Activated CD8-positive, alpha-beta memory T cell treated with anti-CD3 and anti-CD28 coated beads, Interleukin-2, amount 10 ng/mL, durations not matched to agents 7 days and 5 days (primary cell): Measurements from ENCODE around the gene SF3B5. TPM values are rescaled to one million over a fixed set of nuclear protein-coding genes. Genes with fewer than 3 reads are reported as not detected.

Experiments
- ATAC-seq: fragments of 150-1000 bp; cut with Tn5 transposase; one replicate; pipeline ENCODE4 v1.10.0; 2021; ENCODE audit warnings: moderate library complexity
- CTCF ChIA-PET: fragments of 350-600 bp; sonication (Branson Sonifier 250); formaldehyde crosslinking; loops from one replicate; lab custom pipeline; 2021; ENCODE audit warnings: antibody characterized with exemption; lab: Charles Lee
- DNase-seq: peaks from one replicate; pipeline ENCODE4 v3.0.0-alpha.2; 2020
- H3K27ac Mint-ChIP-seq: one replicate; pipeline ENCODE4 v1.8.0; 2021; ENCODE audit warnings: mild to moderate bottlenecking, mixed read lengths
- H3K27me3 Mint-ChIP-seq: one replicate; pipeline ENCODE4 v1.8.0; 2021; ENCODE audit warnings: mixed read lengths
- H3K36me3 Mint-ChIP-seq: one replicate; pipeline ENCODE4 v1.8.0; 2021; ENCODE audit warnings: mild to moderate bottlenecking, mixed read lengths
- H3K4me1 Mint-ChIP-seq: one replicate; pipeline ENCODE4 v1.8.0; 2021; ENCODE audit warnings: mixed read lengths
- H3K4me3 Mint-ChIP-seq: one replicate; pipeline ENCODE4 v1.8.0; 2021; ENCODE audit warnings: mild to moderate bottlenecking, moderate library complexity, mixed read lengths
- H3K9me3 Mint-ChIP-seq: one replicate; pipeline ENCODE4 v1.8.0; 2022; ENCODE audit warnings: low read depth, mixed read lengths
- total RNA-seq, 2 experiments: library from RNA; stranded (reverse); gene quantifications; one replicate each; pipeline ENCODE4 v1.2.3, GENCODE V29; 2021

Gene SF3B5
- total RNA-seq, 2 experiments from 2014 or later, result 151 to 176 TPM

- ATAC-seq (no peak), DNase-seq (no peak)
- Mint-ChIP-seq H3K4me1 (peaks cover 31% of the 10 kb centered on the region), H3K4me3 (no peak overlapping the region), H3K9me3 (no peaks in the 10 kb centered on the region), H3K27ac (no peak overlapping the region), H3K27me3 (peaks cover 10% of the 10 kb centered on the region), H3K36me3 (peaks cover 7% of the 10 kb centered on the region)
- CTCF ChIA-PET, result no interaction called here
These were observed 26.6 kb downstream of the SF3B5 start for GRCh38 chr6:144068794-144069193.

GRCh38 chr6:144066741-144067484, 28.5 kb downstream of the SF3B5 start:
- H3K4me3 Mint-ChIP-seq, result no peak overlapping the region
- CTCF ChIA-PET, result interaction anchor here (2.9 kb wide), 1 partner anchor 12 kb away, joined by 14 read pairs; no protein-coding TSS in a partner anchor

GRCh38 chr6:144066255-144066654, 29.1 kb downstream of the SF3B5 start:
- Mint-ChIP-seq H3K4me3 (no peak overlapping the region), H3K27me3 (no peaks in the 10 kb centered on the region), H3K27ac (peak overlapping the region; percentile 35), H3K9me3 (no peaks in the 10 kb centered on the region), H3K4me1 (peaks cover 46% of the 10 kb centered on the region), H3K36me3 (peaks cover 7% of the 10 kb centered on the region)
- no peak for DNase-seq
- CTCF ChIA-PET, result interaction anchor here (2.9 kb wide), 1 partner anchor 12 kb away, joined by 14 read pairs; no protein-coding TSS in a partner anchor
- ATAC-seq, result no peak

More at GRCh38 chr6:144066741-144067484, 28.5 kb downstream of the SF3B5 start:
- Mint-ChIP-seq H3K36me3 (peaks cover 7% of the 10 kb centered on the region), H3K4me1 (peaks cover 44% of the 10 kb centered on the region), H3K9me3 (no peaks in the 10 kb centered on the region), H3K27me3 (peaks cover 5% of the 10 kb centered on the region), H3K27ac (peak overlapping the region; percentile 25)
- DNase-seq (peak; percentile 56), ATAC-seq (no peak)

- peaks cover 7% of the 10 kb centered on the region for H3K36me3 Mint-ChIP-seq
- DNase-seq (no peak), ATAC-seq (no peak)
- H3K4me3 Mint-ChIP-seq, result peak overlapping the region; percentile 86
- peaks cover 46% of the 10 kb centered on the region for H3K4me1 Mint-ChIP-seq
- CTCF ChIA-PET, result interaction anchor here (1.1 to 2.9 kb wide), 4 partner anchors 10 to 123 kb away, joined by 3 to 18 read pairs (median 10); no protein-coding TSS in a partner anchor
- peaks cover 2% of the 10 kb centered on the region for H3K27me3 Mint-ChIP-seq
- H3K27ac Mint-ChIP-seq, result peak overlapping the region; percentile 91
- H3K9me3 Mint-ChIP-seq, result no peaks in the 10 kb centered on the region
These were observed 30.1 kb downstream of the SF3B5 start for GRCh38 chr6:144065213-144065660.

GRCh38 chr6:144064402-144065212, 30.8 kb downstream of the SF3B5 start:
- CTCF ChIA-PET, result interaction anchor here (1.1 to 2.3 kb wide), 8 partner anchors 10 to 124 kb away, joined by 3 to 18 read pairs (median 5); partner anchors contain the start of gene SF3B5
- DNase-seq (peak; percentile 72), ATAC-seq (peak; percentile 15)
- no peaks in the 10 kb centered on the region for H3K9me3 Mint-ChIP-seq
- peak overlapping the region; percentile 86 for H3K4me3 Mint-ChIP-seq
- H3K27me3 Mint-ChIP-seq, result peaks cover 2% of the 10 kb centered on the region
- peaks cover 46% of the 10 kb centered on the region for H3K4me1 Mint-ChIP-seq
- peak overlapping the region; percentile 91 for H3K27ac Mint-ChIP-seq
- H3K36me3 Mint-ChIP-seq, result peaks cover 4% of the 10 kb centered on the region

- peak overlapping the region; percentile 86 for H3K4me3 Mint-ChIP-seq
- DNase-seq (peak; percentile 95), ATAC-seq (peak; percentile 95)
These were observed 31.5 kb downstream of the SF3B5 start for GRCh38 chr6:144063744-144064401.

GRCh38 chr6:144063246-144063743, 32.1 kb downstream of the SF3B5 start:
- Mint-ChIP-seq H3K4me3 (peak overlapping the region; percentile 86), H3K4me1 (peaks cover 41% of the 10 kb centered on the region), H3K9me3 (no peaks in the 10 kb centered on the region), H3K27ac (peak overlapping the region; percentile 89), H3K27me3 (peaks cover 2% of the 10 kb centered on the region), H3K36me3 (no peaks in the 10 kb centered on the region)
- ATAC-seq (peak; percentile 2), DNase-seq (no peak)
- CTCF ChIA-PET, result interaction anchor here (0.7 to 2.3 kb wide), 8 partner anchors 8 to 123 kb away, joined by 3 to 18 read pairs (median 4); partner anchors contain the start of gene SF3B5

More at GRCh38 chr6:144063744-144064401, 31.5 kb downstream of the SF3B5 start:
- CTCF ChIA-PET, result interaction anchor here (1.2 to 2.3 kb wide), 7 partner anchors 9 to 124 kb away, joined by 3 to 18 read pairs (median 5); partner anchors contain the start of gene SF3B5
- H3K4me1 Mint-ChIP-seq, result peaks cover 45% of the 10 kb centered on the region
- peaks cover 3% of the 10 kb centered on the region for H3K36me3 Mint-ChIP-seq
- peak overlapping the region; percentile 89 for H3K27ac Mint-ChIP-seq
- no peaks in the 10 kb centered on the region for H3K9me3 Mint-ChIP-seq
- H3K27me3 Mint-ChIP-seq, result peaks cover 2% of the 10 kb centered on the region

- DNase-seq (no peak), ATAC-seq (no peak)
- Mint-ChIP-seq H3K27me3 (peaks cover 2% of the 10 kb centered on the region), H3K27ac (peak overlapping the region; percentile 89), H3K9me3 (no peaks in the 10 kb centered on the region), H3K4me1 (peaks cover 40% of the 10 kb centered on the region), H3K36me3 (no peaks in the 10 kb centered on the region), H3K4me3 (peak overlapping the region; percentile 86)
- CTCF ChIA-PET, result interaction anchor here (0.7 to 2.3 kb wide), 6 partner anchors 8 to 122 kb away, joined by 3 to 13 read pairs (median 4); partner anchors contain the start of gene SF3B5
These were observed 32.6 kb downstream of the SF3B5 start for GRCh38 chr6:144062786-144063185.

GRCh38 chr6:144059139-144059538, 36.2 kb downstream of the SF3B5 start:
- DNase-seq (no peak), ATAC-seq (no peak)
- Mint-ChIP-seq H3K27me3 (peaks cover 2% of the 10 kb centered on the region), H3K9me3 (no peaks in the 10 kb centered on the region), H3K27ac (no peak overlapping the region), H3K4me3 (no peak overlapping the region), H3K36me3 (no peaks in the 10 kb centered on the region), H3K4me1 (peaks cover 38% of the 10 kb centered on the region)
- CTCF ChIA-PET, result no interaction called here

- Mint-ChIP-seq H3K9me3 (no peaks in the 10 kb centered on the region), H3K27me3 (no peaks in the 10 kb centered on the region), H3K4me1 (peaks cover 39% of the 10 kb centered on the region), H3K36me3 (peaks cover 6% of the 10 kb centered on the region), H3K4me3 (peak overlapping the region; percentile 76), H3K27ac (peak overlapping the region; percentile 99)
- CTCF ChIA-PET, result interaction anchor here (0.9 to 2.9 kb wide), 9 partner anchors 8 to 544 kb away, joined by 3 to 18 read pairs (median 4); partner anchors contain the start of gene FUCA2
- DNase-seq (peak; percentile 83), ATAC-seq (peak; percentile 92)
These were observed 40.0 kb downstream of the SF3B5 start for GRCh38 chr6:144055121-144055931.

GRCh38 chr6:144053601-144054000, 41.8 kb downstream of the SF3B5 start:
- no peak for DNase-seq
- peaks cover 9% of the 10 kb centered on the region for H3K36me3 Mint-ChIP-seq
- CTCF ChIA-PET, result interaction anchor here (1.2 to 2.9 kb wide), 4 partner anchors 11 to 112 kb away, joined by 3 to 18 read pairs (median 10); no protein-coding TSS in a partner anchor
- no peak for ATAC-seq
- H3K4me1 Mint-ChIP-seq, result peaks cover 39% of the 10 kb centered on the region
- peak overlapping the region; percentile 31 for H3K27ac Mint-ChIP-seq
- H3K27me3 Mint-ChIP-seq, result no peaks in the 10 kb centered on the region
- no peaks in the 10 kb centered on the region for H3K9me3 Mint-ChIP-seq
- no peak overlapping the region for H3K4me3 Mint-ChIP-seq
